ENCODE results near the gene LAMC1. TPM values are rescaled to one million over a fixed set of nuclear protein-coding genes. Genes with fewer than 3 reads are reported as not detected.

The LAMC1 gene
- total RNA-seq, 1 donor from 2014 or later: 162 TPM

- TF ChIP-seq CTCF (conservative IDR thresholded peaks at IDR 0.05; ENCODE audit: low read depth, low read length): no peak
- no peak for DNase-seq (ENCODE audit: low read depth)
- H3K4me3 ChIP-seq (ENCODE audit: low read depth, low read length): no peak overlapping the region
Measured at GRCh38 chr1:183129921-183130690, 106.9 kb downstream of the LAMC1 start.

- DNase-seq (ENCODE audit: low read depth): no peak
- H3K4me3 ChIP-seq (ENCODE audit: low read depth, low read length): no peak overlapping the region
- no peak for TF ChIP-seq CTCF (conservative IDR thresholded peaks at IDR 0.05; ENCODE audit: low read depth, low read length)
Measured at GRCh38 chr1:183131166-183131565, 107.9 kb downstream of the LAMC1 start.

- no peak for DNase-seq (ENCODE audit: low read depth)
- TF ChIP-seq CTCF (conservative IDR thresholded peaks at IDR 0.05; ENCODE audit: low read depth, low read length): no peak
Measured at GRCh38 chr1:183135336-183135735, 112.1 kb downstream of the LAMC1 start.

GRCh38 chr1:183137782-183138181 is 114.6 kb downstream of the LAMC1 start:
- DNase-seq (ENCODE audit: low read depth): no peak
- no peak overlapping the region for H3K4me3 ChIP-seq (ENCODE audit: low read depth, low read length)
- no peak for TF ChIP-seq CTCF (conservative IDR thresholded peaks at IDR 0.05; ENCODE audit: low read depth, low read length)

More at GRCh38 chr1:183135336-183135735, 112.1 kb downstream of the LAMC1 start:
- H3K4me3 ChIP-seq (ENCODE audit: low read depth, low read length): no peak overlapping the region

- no peak for TF ChIP-seq CTCF (conservative IDR thresholded peaks at IDR 0.05; ENCODE audit: low read depth, low read length)
- DNase-seq (ENCODE audit: low read depth): no peak
Measured at GRCh38 chr1:183138301-183138700, 115.1 kb downstream of the LAMC1 start.

GRCh38 chr1:183139281-183139942 is 116.2 kb downstream of the LAMC1 start:
- no peak for TF ChIP-seq CTCF (conservative IDR thresholded peaks at IDR 0.05; ENCODE audit: low read depth, low read length)
- H3K4me3 ChIP-seq (ENCODE audit: low read depth, low read length): no peak overlapping the region

More at GRCh38 chr1:183138301-183138700, 115.1 kb downstream of the LAMC1 start:
- no peak overlapping the region for H3K4me3 ChIP-seq (ENCODE audit: low read depth, low read length)

More at GRCh38 chr1:183139281-183139942, 116.2 kb downstream of the LAMC1 start:
- DNase-seq (ENCODE audit: low read depth): peak; percentile 49
